ENCODE results near the gene ACVR1B. TPM values are rescaled to one million over a fixed set of nuclear protein-coding genes. Genes with fewer than 3 reads are reported as not detected.

Gene ACVR1B
- total RNA-seq, 1 donor from 2014 or later = 13.8 TPM

DNA sequence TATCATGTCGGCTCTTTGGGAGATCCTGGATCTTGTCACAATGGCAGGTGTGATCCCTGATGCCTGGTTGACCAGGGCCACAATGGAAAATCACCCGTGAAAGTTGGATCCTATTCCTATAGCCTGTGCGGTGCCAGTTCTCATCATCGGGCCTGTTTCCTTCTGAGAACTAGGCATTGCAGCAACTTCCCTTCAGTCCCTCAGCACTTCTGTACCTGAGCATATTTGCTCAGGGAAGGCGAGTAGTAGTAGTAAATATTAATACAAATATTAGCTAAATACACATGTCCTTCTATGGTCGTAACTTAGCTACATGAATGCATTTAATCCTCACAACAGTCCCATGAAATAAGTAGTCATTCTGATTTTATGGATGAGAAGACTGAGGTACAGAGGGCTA is 33.2 kb downstream of the ACVR1B start:
- no peak overlapping the region for H3K27ac ChIP-seq
- no peaks in the 10 kb centered on the region for H3K9me3 ChIP-seq (ENCODE audit: low read depth)
- Mint-ChIP-seq H3K9me3 (no peaks in the 10 kb centered on the region), H3K4me1 (no peaks in the 10 kb centered on the region), H3K4me3 (no peak overlapping the region), H3K27ac (no peak overlapping the region), H3K27me3 (ENCODE audit: insufficient read depth, low read depth) (peaks cover 4% of the 10 kb centered on the region), H3K36me3 (peaks cover 19% of the 10 kb centered on the region)
- H3K4me2 ChIP-seq = no peak overlapping the region
- peaks cover 7% of the 10 kb centered on the region for H3K36me3 ChIP-seq
- no peak for TF ChIP-seq EZH2 (IDR thresholded peaks at IDR 0.05)
- no peak for TF ChIP-seq EZH2phosphoT487 (IDR thresholded peaks at IDR 0.05)
- DNase-seq (ENCODE audit: low spot score) = no peak
- no peak overlapping the region for H2AFZ ChIP-seq (replicated peaks)
- H3K4me1 ChIP-seq = no peaks in the 10 kb centered on the region
- no peak overlapping the region for H3K4me3 ChIP-seq
- no peak overlapping the region for H3K9ac ChIP-seq
- peaks cover 17% of the 10 kb centered on the region for H4K20me1 ChIP-seq (ENCODE audit: low read depth)
- no peaks in the 10 kb centered on the region for H3K79me2 ChIP-seq (ENCODE audit: low read depth)
- peaks cover 5% of the 10 kb centered on the region for H3F3A ChIP-seq (ENCODE audit: low read depth)
- H3K27me3 ChIP-seq = no peaks in the 10 kb centered on the region

DNA sequence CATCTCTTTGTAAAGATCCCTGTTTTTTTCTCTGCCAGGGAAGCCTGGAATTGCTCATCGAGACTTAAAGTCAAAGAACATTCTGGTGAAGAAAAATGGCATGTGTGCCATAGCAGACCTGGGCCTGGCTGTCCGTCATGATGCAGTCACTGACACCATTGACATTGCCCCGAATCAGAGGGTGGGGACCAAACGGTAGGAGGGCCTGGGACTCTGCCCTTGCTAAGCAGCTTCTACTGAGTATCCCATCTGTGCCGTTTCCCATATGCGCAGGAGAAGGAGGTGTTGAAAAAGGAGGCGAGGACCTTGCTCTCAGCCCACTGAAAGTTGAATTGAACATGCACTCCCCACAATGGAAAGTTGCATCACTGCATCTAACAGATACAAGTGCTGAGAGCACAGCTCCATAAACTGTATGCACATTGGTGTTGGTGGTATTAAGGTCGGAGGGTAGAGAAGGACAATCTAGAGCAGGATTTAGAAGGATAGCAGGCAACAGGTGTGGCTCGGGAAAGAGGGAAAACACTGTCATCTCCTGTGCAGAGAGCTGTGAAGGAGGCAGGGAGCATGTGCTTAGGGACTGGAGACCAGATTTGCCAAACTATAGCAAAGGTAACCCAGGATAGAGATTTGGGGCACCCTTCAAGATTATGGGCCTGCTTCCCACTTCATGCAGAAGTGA is 33.8 kb downstream of the ACVR1B start:
- H3K36me3 ChIP-seq = peaks cover 7% of the 10 kb centered on the region

DNA sequence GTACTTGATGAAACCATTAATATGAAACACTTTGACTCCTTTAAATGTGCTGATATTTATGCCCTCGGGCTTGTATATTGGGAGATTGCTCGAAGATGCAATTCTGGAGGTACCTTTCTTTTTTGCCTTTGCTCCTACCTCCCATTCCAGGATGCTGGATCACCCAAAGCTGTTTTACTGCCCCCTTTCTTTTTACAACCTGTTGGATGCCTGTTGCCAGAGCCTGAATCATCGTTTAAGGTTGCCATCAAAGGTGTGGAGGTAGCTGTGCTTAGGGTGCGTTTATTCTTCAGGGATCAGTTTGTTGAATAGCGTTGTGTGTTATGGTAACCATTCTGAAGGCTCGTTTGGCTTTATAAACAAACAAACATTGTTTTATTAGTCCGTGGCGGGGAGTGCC is 35.3 kb downstream of the ACVR1B start:
- H3K4me1 ChIP-seq = no peaks in the 10 kb centered on the region
- H3K36me3 ChIP-seq = peaks cover 7% of the 10 kb centered on the region
- no peaks in the 10 kb centered on the region for H3K79me2 ChIP-seq (ENCODE audit: low read depth)
- H3K27me3 Mint-ChIP-seq (ENCODE audit: insufficient read depth, low read depth) = peaks cover 4% of the 10 kb centered on the region
- DNase-seq (ENCODE audit: low spot score) = no peak
- no peaks in the 10 kb centered on the region for H3F3A ChIP-seq (ENCODE audit: low read depth)
- no peak overlapping the region for H3K27ac Mint-ChIP-seq
- no peaks in the 10 kb centered on the region for H3K27me3 ChIP-seq
- no peak overlapping the region for H3K9ac ChIP-seq
- H3K9me3 ChIP-seq (ENCODE audit: low read depth) = no peaks in the 10 kb centered on the region
- H3K4me2 ChIP-seq = no peak overlapping the region
- no peaks in the 10 kb centered on the region for H3K4me1 Mint-ChIP-seq
- TF ChIP-seq EZH2phosphoT487 (IDR thresholded peaks at IDR 0.05) (no peak), EZH2 (IDR thresholded peaks at IDR 0.05) (no peak)
- TF ChIP-seq, protein P1, sequence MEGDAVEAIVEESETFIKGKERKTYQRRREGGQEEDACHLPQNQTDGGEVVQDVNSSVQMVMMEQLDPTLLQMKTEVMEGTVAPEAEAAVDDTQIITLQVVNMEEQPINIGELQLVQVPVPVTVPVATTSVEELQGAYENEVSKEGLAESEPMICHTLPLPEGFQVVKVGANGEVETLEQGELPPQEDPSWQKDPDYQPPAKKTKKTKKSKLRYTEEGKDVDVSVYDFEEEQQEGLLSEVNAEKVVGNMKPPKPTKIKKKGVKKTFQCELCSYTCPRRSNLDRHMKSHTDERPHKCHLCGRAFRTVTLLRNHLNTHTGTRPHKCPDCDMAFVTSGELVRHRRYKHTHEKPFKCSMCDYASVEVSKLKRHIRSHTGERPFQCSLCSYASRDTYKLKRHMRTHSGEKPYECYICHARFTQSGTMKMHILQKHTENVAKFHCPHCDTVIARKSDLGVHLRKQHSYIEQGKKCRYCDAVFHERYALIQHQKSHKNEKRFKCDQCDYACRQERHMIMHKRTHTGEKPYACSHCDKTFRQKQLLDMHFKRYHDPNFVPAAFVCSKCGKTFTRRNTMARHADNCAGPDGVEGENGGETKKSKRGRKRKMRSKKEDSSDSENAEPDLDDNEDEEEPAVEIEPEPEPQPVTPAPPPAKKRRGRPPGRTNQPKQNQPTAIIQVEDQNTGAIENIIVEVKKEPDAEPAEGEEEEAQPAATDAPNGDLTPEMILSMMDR (IDR thresholded peaks at IDR 0.05) = no peak
- H3K36me3 Mint-ChIP-seq = peaks cover 17% of the 10 kb centered on the region
- H4K20me1 ChIP-seq (ENCODE audit: low read depth) = no peaks in the 10 kb centered on the region
- no peak overlapping the region for H2AFZ ChIP-seq (replicated peaks)
- no peak overlapping the region for H3K4me3 Mint-ChIP-seq
- H3K9me3 Mint-ChIP-seq = no peaks in the 10 kb centered on the region
- no peak overlapping the region for H3K27ac ChIP-seq
- H3K4me3 ChIP-seq = no peak overlapping the region

More for the DNA sequence above, 33.8 kb downstream of the ACVR1B start:
- H3K4me3 ChIP-seq = no peak overlapping the region
- no peak for DNase-seq (ENCODE audit: low spot score)
- Mint-ChIP-seq H3K36me3 (peaks cover 19% of the 10 kb centered on the region), H3K4me3 (no peak overlapping the region), H3K27ac (no peak overlapping the region), H3K9me3 (no peaks in the 10 kb centered on the region), H3K4me1 (no peaks in the 10 kb centered on the region), H3K27me3 (ENCODE audit: insufficient read depth, low read depth) (peaks cover 4% of the 10 kb centered on the region)
- H3K4me1 ChIP-seq = no peaks in the 10 kb centered on the region
- TF ChIP-seq EZH2phosphoT487 (IDR thresholded peaks at IDR 0.05) (no peak), EZH2 (IDR thresholded peaks at IDR 0.05) (no peak)
- TF ChIP-seq, protein P1 (IDR thresholded peaks at IDR 0.05) = no peak
- no peak overlapping the region for H3K27ac ChIP-seq
- H3F3A ChIP-seq (ENCODE audit: low read depth) = no peaks in the 10 kb centered on the region
- no peak overlapping the region for H2AFZ ChIP-seq (replicated peaks)
- peaks cover 11% of the 10 kb centered on the region for H4K20me1 ChIP-seq (ENCODE audit: low read depth)
- no peaks in the 10 kb centered on the region for H3K9me3 ChIP-seq (ENCODE audit: low read depth)
- no peak overlapping the region for H3K4me2 ChIP-seq
- no peaks in the 10 kb centered on the region for H3K79me2 ChIP-seq (ENCODE audit: low read depth)
- no peaks in the 10 kb centered on the region for H3K27me3 ChIP-seq
- no peak overlapping the region for H3K9ac ChIP-seq

DNA sequence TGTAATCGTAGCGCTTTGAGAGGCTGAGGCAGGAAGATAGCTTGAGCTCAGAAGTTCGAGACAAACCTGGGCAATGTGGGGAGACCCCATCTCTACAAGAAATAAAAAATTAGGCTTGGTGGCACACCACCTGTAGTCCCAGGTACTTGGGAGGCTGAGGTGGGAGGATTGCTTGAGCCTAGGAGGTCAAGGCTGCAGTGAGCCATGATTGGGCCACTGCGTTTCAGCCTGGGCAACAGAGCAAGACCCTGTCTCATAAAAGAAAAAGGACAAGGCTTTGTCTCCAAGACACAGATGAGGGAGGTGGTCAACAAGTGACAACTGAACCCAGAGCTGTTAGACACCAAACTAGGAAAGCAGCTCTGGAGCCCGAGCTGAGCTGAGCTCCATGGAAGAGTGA is 40.7 kb downstream of the ACVR1B start:
- Histone ChIP-seq H3K36me3 (peaks cover 5% of the 10 kb centered on the region), H3K4me2 (no peak overlapping the region), H3K4me1 (no peaks in the 10 kb centered on the region), H3K79me2 (ENCODE audit: low read depth) (no peaks in the 10 kb centered on the region), H3K9ac (no peak overlapping the region), H4K20me1 (ENCODE audit: low read depth) (peaks cover 2% of the 10 kb centered on the region), H3F3A (ENCODE audit: low read depth) (peaks cover 4% of the 10 kb centered on the region), H2AFZ (replicated peaks) (no peak overlapping the region), H3K27ac (no peak overlapping the region), H3K4me3 (no peak overlapping the region), H3K9me3 (ENCODE audit: low read depth) (no peaks in the 10 kb centered on the region), H3K27me3 (no peaks in the 10 kb centered on the region)
- no peak for DNase-seq (ENCODE audit: low spot score)
- Mint-ChIP-seq H3K36me3 (peaks cover 13% of the 10 kb centered on the region), H3K27ac (no peak overlapping the region), H3K27me3 (ENCODE audit: insufficient read depth, low read depth) (peaks cover 3% of the 10 kb centered on the region), H3K9me3 (no peaks in the 10 kb centered on the region), H3K4me1 (peaks cover 2% of the 10 kb centered on the region), H3K4me3 (no peak overlapping the region)
- TF ChIP-seq, protein P1 (IDR thresholded peaks at IDR 0.05) = no peak
- TF ChIP-seq EZH2 (IDR thresholded peaks at IDR 0.05) (no peak), EZH2phosphoT487 (IDR thresholded peaks at IDR 0.05) (no peak)
